HG03196 (cell line): ENCODE measurements around the gene CSNK1A1.
"Not testable (repeated sequence)": the region's sequence is repeated elsewhere in the genome, so short reads cannot be mapped to it uniquely, and the experiment has no call there.

ENCODE experiments used
- ATAC-seq: cut with Tn5 transposase; IDR thresholded peaks from one replicate; pipeline ENCODE4 v1.9.1; 2021; ENCODE audit not compliant: unreplicated experiment

The CSNK1A1 gene

GRCh38 chr5:149493316-149493715, 57.9 kb downstream of the CSNK1A1 start:
- no peak for ATAC-seq

- no peak for ATAC-seq
These were observed 58.5 kb downstream of the CSNK1A1 start for GRCh38 chr5:149492781-149493180.

- ATAC-seq = no peak
These were observed 60.4 kb downstream of the CSNK1A1 start for GRCh38 chr5:149490599-149491485.

DNA sequence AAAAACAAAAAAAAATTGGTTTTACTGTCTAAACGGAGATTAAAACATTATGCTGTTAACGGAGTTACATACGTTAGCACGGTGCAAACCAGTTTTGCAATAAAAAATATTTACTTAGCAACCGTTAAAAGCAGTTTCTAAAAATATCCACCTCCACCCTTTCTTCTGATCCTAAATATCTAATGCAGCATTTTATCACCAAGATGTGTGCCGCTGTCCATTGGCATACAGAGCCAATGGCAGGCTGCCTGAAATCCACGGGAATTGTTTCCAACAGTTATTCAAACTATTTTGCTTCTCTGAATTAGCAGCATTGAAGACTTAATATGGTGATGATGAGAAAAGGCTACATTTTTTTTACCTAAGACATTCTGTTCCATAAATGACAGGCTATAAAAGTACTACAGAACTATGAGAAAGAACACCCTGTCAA, 61.6 kb downstream of the CSNK1A1 start:
- ATAC-seq = no peak

- ATAC-seq = no peak
These were observed 62.5 kb downstream of the CSNK1A1 start for GRCh38 chr5:149488645-149489306.

DNA sequence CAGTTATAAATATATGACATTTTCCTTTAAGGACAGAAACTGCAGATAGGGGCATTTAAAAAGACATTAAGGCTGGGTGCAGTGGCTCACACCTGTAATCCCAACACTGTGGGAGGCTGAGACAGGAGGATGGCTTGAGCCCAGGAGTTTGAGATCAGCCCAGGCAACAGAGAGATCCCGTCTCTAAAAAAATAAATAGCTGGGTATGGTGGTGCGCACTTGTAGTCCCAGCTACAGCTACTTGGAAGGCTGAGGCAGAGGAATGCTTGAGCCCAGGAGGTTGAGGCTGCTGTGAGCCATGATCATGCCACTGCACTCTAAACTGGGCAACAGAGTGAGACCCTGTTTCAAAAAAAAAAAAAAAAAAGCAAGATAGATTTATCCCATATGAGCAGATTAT, 63.6 kb downstream of the CSNK1A1 start:
- ATAC-seq = no peak

DNA sequence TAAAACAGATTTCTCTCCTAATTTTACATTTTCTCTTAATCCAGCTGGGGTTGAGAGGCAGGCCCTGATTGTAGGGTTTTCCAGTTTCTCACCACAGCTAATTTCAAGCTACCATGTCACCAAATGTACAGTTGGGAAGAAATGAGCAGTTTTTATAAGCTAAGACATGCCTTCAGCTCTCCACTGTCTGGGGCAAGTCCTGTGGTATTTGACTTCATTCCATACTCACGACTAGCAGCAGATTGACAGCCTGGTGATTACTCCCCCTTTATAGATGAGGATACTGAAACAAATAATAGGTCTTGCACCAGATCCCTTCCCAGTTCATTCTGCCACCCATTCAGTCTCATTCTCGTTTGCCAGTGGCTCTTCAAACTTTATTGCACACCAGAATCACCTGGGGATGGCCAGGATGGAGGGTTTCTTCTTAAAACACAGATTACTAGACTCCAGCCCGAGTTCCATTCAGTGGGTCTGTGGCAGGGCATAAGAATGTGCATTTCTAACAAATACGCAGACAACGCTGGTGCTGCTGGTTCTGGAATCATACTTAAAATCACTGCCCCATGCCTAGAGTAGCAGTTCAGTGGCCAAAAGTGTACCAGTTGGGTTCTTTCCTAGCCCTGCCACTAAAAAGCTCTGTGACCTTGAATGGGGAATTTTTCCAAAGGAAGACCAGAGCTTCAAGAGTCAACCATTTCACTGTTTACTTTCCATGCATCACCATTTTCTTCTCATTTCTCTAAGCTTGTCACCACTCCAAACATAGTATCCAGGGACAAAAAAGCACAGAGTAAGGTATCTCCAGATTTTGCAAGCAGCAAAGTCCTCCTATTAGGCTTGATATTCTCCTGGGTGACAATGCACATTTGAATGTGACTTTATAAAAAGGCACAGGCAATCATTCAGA, 64.3 kb downstream of the CSNK1A1 start:
- ATAC-seq = no peak

DNA sequence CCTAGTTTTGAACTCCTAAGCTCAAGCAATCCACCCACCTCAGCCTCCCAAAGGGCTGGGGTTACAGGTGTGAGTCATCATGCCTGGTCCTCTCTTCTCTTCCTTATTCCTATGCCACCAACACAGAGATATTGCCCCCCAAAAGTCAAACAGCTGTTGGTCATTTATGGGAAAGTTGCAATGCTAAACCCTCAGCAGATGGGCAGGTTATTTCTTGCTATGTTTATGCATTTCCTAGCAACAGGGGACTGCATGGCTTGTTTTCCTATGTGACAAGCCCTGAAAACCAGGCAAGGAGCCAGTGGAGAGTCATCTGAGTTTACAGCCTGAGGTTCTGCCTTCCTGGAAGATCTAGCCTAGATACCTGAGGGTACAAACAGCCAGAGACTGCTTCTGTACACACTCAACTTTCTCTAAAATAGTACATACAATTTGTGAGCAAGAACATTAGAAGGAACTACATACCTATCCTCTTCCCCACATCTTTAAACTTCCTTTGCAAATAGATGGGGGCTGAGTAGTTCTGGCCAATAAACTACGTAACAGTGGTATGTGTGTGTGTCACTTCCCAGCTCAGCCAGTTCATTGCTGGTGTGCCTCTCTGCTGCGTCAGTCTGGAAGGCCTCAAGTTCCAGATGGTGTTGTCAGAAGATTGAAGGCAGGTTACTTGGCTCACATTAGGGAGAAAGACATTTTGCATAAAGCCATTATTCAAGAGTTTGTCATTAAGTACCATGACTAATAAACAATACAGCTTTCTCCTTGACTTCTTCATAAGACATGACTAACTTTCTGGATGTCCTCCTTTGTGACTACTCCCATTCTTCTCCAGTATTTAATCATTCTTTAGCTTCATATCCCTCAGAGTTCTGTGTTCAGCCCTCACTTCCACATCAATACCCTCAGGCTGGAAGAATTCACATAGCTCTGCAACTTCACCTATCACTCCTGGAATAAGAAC, 65.3 kb downstream of the CSNK1A1 start:
- no peak for ATAC-seq

DNA sequence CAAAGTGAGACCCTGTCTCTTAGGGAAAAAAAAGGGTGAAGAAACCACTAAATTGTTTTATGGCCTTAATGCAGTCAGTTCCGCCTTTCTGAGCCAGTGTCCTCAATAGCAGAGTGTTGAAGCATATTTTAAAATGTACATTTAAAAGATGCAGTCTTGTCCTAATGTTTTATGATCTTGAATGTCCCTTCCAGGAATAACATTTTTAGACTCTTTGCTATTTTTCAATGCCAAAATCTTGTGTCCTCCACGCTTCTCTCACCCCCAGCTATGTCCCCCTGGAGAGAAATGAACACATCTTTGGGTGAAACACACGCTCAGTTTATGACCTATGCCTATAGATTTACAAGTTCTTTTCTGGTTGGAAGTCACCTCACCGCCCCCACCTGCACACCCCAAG, 69.8 kb downstream of the CSNK1A1 start:
- ATAC-seq = no peak

GRCh38 chr5:149478761-149479160, 72.5 kb downstream of the CSNK1A1 start:
- no peak for ATAC-seq

DNA sequence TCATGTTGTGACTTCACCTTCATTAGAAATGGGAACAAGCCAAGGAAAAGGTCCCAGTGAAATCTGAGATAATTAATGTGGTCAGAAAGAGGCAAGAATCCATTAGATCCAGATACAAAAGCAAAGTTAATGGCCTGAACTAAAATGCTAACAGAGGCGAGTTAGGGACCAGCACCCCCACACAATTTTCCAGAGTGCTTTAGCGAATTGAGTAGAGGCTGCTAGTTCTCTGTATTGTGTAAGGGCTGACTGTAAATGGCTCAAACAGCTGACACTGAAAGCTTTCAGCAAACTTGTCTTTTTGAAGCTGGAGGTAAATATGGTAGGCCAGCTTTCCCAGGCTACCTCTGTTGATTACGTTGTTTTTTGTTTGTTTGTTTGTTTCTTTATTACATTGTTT, 75.5 kb downstream of the CSNK1A1 start:
- ATAC-seq = no peak

- ATAC-seq = no peak
These were observed 77.0 kb downstream of the CSNK1A1 start for GRCh38 chr5:149474198-149474597.

GRCh38 chr5:149473441-149473840, 77.8 kb downstream of the CSNK1A1 start:
- no peak for ATAC-seq

DNA sequence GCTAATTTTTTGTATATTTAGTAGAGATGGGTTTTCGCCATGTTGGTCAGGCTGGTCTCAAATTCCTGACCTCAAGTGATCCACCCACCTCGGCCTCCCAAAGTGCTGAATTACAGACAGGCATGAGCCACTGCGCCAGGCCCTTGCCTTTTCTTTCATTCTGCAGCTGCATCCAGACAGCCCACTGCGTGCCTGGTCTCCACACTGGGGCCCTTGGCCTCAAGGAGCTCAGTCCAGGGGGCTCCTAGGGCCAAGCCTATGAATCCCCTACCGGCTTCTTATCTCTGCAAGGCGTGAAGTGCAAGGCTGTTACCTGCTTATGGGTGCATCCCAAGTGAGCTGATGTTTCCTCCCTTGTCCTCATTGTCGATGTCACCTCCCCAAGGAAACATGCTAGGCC, 78.8 kb downstream of the CSNK1A1 start:
- no peak for ATAC-seq

GRCh38 chr5:149471406-149472183, 79.6 kb downstream of the CSNK1A1 start:
- ATAC-seq = no peak

GRCh38 chr5:149470942-149471341, 80.3 kb downstream of the CSNK1A1 start:
- no peak for ATAC-seq

DNA sequence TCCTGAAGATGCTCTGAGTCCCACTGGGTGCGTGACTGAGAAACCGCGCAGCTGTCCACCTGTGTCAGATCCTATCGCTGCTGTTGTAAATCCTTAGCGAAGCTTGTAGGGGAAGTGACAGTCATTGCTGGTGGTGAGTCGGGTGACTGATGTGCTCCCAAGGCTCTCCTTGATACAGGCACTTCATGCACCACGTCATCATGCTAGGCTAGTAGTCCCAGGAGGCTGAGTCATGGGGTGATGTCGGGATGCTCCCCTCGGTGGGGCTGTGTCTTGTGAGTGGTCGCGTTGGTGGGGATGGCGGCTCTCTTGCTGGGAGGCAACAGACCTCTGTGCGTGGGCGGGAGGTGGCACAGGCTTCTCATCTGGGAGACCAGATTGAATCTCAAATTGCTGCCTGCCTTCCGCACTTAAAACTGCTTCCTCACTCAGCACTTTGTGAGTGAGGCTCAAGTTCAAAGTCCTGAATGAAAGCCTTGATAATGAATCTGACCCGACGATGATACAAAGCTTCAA, 84.7 kb downstream of the CSNK1A1 start:
- no peak for ATAC-seq

DNA sequence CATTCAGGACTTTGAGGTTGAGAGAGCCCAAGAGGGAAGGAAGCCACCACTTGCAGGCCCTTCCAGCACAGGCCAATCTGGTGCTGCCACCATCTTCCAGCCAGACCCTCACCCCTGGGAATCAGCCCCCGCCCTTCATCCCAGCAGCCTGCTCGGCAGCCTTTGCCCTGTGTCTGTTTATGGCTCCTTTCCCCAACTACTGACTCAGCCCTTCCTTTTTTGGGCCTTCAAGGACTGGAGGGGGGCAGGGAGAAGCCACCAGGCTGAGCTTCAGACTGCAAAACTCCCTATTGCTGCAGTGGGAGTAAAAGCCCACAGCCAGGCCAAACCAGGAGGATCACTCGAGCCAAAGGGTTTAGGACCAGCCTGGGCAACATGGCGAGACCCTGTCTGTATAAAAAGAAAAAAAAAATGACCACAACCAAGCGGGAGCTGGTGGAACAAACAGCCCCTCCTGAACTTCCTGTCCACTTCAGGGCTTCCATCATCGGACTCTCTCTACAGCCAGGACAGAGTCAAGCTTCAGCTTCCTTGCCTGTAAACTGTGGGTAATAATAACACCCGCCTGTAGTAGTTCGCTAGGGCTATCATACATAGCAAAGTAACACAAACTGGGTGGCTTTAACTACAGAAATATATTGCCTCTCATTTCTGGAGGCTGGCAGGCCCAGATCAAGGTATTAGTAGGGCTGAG, 86.3 kb downstream of the CSNK1A1 start:
- ATAC-seq = no peak

- ATAC-seq = not testable (repeated sequence)
These were observed 89.3 kb downstream of the CSNK1A1 start for GRCh38 chr5:149461907-149462306.
